GM12878 (cell line): ENCODE results near the gene DENND1A. TPM values are rescaled to one million over a fixed set of nuclear protein-coding genes. Genes with fewer than 3 reads are reported as not detected.

Source experiments
- ATAC-seq: fragments of 200-7000 bp; cut with Tn5 transposase; 3 replicates; pipeline ENCODE4 v1.9.1; 2020; ENCODE audit warnings: mild to moderate bottlenecking, moderate library complexity
- BruUV-seq: library from RNA; stranded (reverse); fragments of 400-500 nt; replicated peaks from 2 replicates; lab custom pipeline; 2021; lab: Mats Ljungman, UMichigan
- CTCF ChIA-PET: fragments of 300-600 bp; sonication (Branson Sonifier 250); formaldehyde crosslinking; extraction: SDS; loops from one replicate; lab custom pipeline; 2021; ENCODE audit warnings: inconsistent platforms; lab: Yijun Ruan, JAX
- POLR2A ChIA-PET: fragments of 350-600 bp; formaldehyde crosslinking; extraction: SDS; loops from one replicate; lab custom pipeline; 2021; ENCODE audit warnings: inconsistent platforms; lab: Charles Lee
- RAD21 ChIA-PET: fragments of 300-600 bp; sonication (Branson Sonifier 250); formaldehyde crosslinking; loops from one replicate; lab custom pipeline; 2023; ENCODE audit warnings: antibody characterized with exemption; ENCODE audit not compliant: unreplicated experiment; lab: Charles Lee
- SMC1A ChIA-PET: fragments of 300-600 bp; sonication (Branson Sonifier 250); formaldehyde crosslinking; loops from one replicate; lab custom pipeline; 2023; ENCODE audit not compliant: unreplicated experiment, uncharacterized antibody; lab: Charles Lee
- DNase-seq: peaks from one replicate; pipeline ENCODE4 v3.0.0-alpha.2; 2011; ENCODE audit warnings: low read depth, low spot score
- FAIRE-seq: peaks from 3 replicates; lab custom pipeline; 2011; peaks lifted over from hg19 to GRCh38; lab: Jason Lieb, UNC
- H2AFZ ChIP-seq: 2 replicates; pipeline ENCODE4 v1.6.0; 2011; ENCODE audit warnings: low read depth, low read length, control low read depth; ENCODE audit not compliant: control insufficient read depth
- H3K27ac ChIP-seq: 2 replicates; pipeline ENCODE4 v1.5.1; 2011; ENCODE audit warnings: control low read depth; ENCODE audit not compliant: control insufficient read depth, insufficient read depth
- H3K27me3 ChIP-seq, 2 experiments: replicated peaks in 1 of 2; 2 replicates each; pipeline versions ENCODE4 v1.6.0 to v1.6.1; 2011; ENCODE audit warnings: low read length in 1 of 2; ENCODE audit not compliant: control insufficient read depth in 2 of 2, insufficient read depth in 2 of 2
- H3K36me3 ChIP-seq, 2 experiments: 2 replicates each; pipeline ENCODE4 v1.5.1; 2011; ENCODE audit warnings: low read length in 1 of 2; ENCODE audit not compliant: control insufficient read depth in 2 of 2, insufficient read depth in 2 of 2
- H3K4me1 ChIP-seq: 2 replicates; pipeline ENCODE4 v1.6.1; 2011; ENCODE audit warnings: mild to moderate bottlenecking, low read length, moderate library complexity, mixed read lengths; ENCODE audit not compliant: control insufficient read depth, insufficient read depth
- H3K4me2 ChIP-seq: 2 replicates; pipeline ENCODE4 v1.6.0; 2011; ENCODE audit warnings: control low read depth; ENCODE audit not compliant: control insufficient read depth, insufficient read depth
- H3K4me3 ChIP-seq: fragments of 200-600 bp; sonication (generic); 2 replicates; pipeline ENCODE4 v1.5.1; 2016
- H3K79me2 ChIP-seq: 2 replicates; pipeline ENCODE4 v1.6.0; 2011; ENCODE audit warnings: low read length; ENCODE audit not compliant: control insufficient read depth, insufficient read depth
- H3K9ac ChIP-seq: 2 replicates; pipeline ENCODE4 v1.8.0; 2011; ENCODE audit warnings: low read length, control low read depth, mixed read lengths; ENCODE audit not compliant: control insufficient read depth, insufficient read depth
- H3K9me3 ChIP-seq: replicated peaks from 3 replicates; pipeline ENCODE4 v1.5.1; 2011; ENCODE audit warnings: mild to moderate bottlenecking, low read length; ENCODE audit not compliant: control insufficient read depth, insufficient read depth
- H4K20me1 ChIP-seq: 2 replicates; pipeline ENCODE4 v1.6.0; 2011; ENCODE audit not compliant: control insufficient read depth, insufficient read depth
- BACH1 ChIP-seq: fragments of 450-650 bp; IDR thresholded peaks from 2 replicates; pipeline ENCODE4 v1.6.1; 2017; ENCODE audit warnings: mild to moderate bottlenecking, borderline replicate concordance
- CBX5 ChIP-seq: sonication (generic); IDR thresholded peaks from 2 replicates; pipeline ENCODE4 v1.6.1; 2016; ENCODE audit warnings: low read depth, moderate library complexity, mild to moderate bottlenecking, inconsistent platforms
- EP300 ChIP-seq, 2 experiments: fragments of 150-350 bp in 1 of 2; IDR thresholded peaks; 2 replicates each; pipeline ENCODE4 v1.6.1; 2011 to 2012; ENCODE audit warnings: low read depth in 2 of 2, low read length in 2 of 2, borderline replicate concordance in 1 of 2, improper control_type of control experiment in 1 of 2, inconsistent platforms in 1 of 2; ENCODE audit not compliant: control insufficient read depth in 1 of 2
- FOS ChIP-seq: IDR thresholded peaks from 3 replicates; pipeline ENCODE4 v1.6.1; 2011; ENCODE audit warnings: borderline replicate concordance; ENCODE audit not compliant: insufficient read length; ENCODE audit errors: extremely low read depth
- IKZF1 ChIP-seq: fragments of 450-650 bp; conservative IDR thresholded peaks from 2 replicates; pipeline ENCODE4 v1.6.1; 2017; ENCODE audit warnings: antibody characterized with exemption, mild to moderate bottlenecking
- IRF4 ChIP-seq: IDR thresholded peaks from 2 replicates; pipeline ENCODE4 v1.6.1; 2011; ENCODE audit warnings: low read depth, low read length
- MLLT1 ChIP-seq: fragments of 450-650 bp; IDR thresholded peaks from 2 replicates; pipeline ENCODE4 v1.6.1; 2016; ENCODE audit warnings: mild to moderate bottlenecking
- NRF1 ChIP-seq: conservative IDR thresholded peaks from 2 replicates; pipeline ENCODE4 v1.6.1; 2011; ENCODE audit warnings: mild to moderate bottlenecking, low read depth, low read length, improper control_type of control experiment
- POU2F2 ChIP-seq: IDR thresholded peaks from 3 replicates; pipeline ENCODE4 v1.6.1; 2011; ENCODE audit warnings: low read depth, mild to moderate bottlenecking, low read length, borderline replicate concordance
- STAT3 ChIP-seq: IDR thresholded peaks from 2 replicates; pipeline ENCODE4 v1.6.1; 2011; ENCODE audit warnings: low read depth, low read length, improper control_type of control experiment
- TCF7 ChIP-seq: IDR thresholded peaks from 2 replicates; pipeline ENCODE4 v1.6.1; 2014; ENCODE audit warnings: antibody characterized with exemption, borderline replicate concordance
- USF1 ChIP-seq: IDR thresholded peaks from 2 replicates; pipeline ENCODE4 v1.6.1; 2011; ENCODE audit warnings: borderline replicate concordance, low read depth, mild to moderate bottlenecking, moderate library complexity, mixed read lengths, low read length; ENCODE audit not compliant: insufficient read depth; ENCODE audit errors: extremely low read length
- YBX1 ChIP-seq: fragments of 450-650 bp; IDR thresholded peaks from 2 replicates; pipeline ENCODE4 v1.6.1; 2016; ENCODE audit warnings: antibody characterized with exemption
- ZNF274 ChIP-seq: IDR thresholded peaks from one replicate; pipeline ENCODE4 v1.8.0; 2011; ENCODE audit not compliant: insufficient read length, insufficient read depth
- ZNF622 ChIP-seq: fragments of 450-650 bp; IDR thresholded peaks from 2 replicates; pipeline ENCODE4 v1.6.1; 2017; ENCODE audit warnings: mild to moderate bottlenecking, inconsistent platforms
- WGBS: methylation state at CpG from one replicate; pipeline ENCODE4 v1.1.6; 2016; ENCODE audit warnings: low lambda C conversion rate; ENCODE audit not compliant: insufficient replicate concordance, insufficient coverage; ENCODE audit errors: missing lambda C conversion rate; 5-methylcytosine and 5-hydroxymethylcytosine counted together
- in situ Hi-C: fragments of 300-500 bp; cut with MboI; formaldehyde crosslinking; loops from 9 replicates; pipeline ENCODE4 v1.14.3; 2018; ENCODE audit warnings: mixed read lengths
- intact Hi-C: fragments of 100-400 bp; cut with micrococcal nuclease; formaldehyde crosslinking; loops from one replicate; pipeline ENCODE4 v1.14.2; 2022; ENCODE audit not compliant: unreplicated experiment
- polyA plus RNA-seq, 11 experiments: library from polyadenylated mRNA; depleted of rRNA in 4 of 11; unstranded in 6 of 11; stranded (reverse) in 5 of 11; fragments of >200 nt; fragmentation: Nextera tagmentation in 4 of 11; fragmentation: Illumina TruSeq in 1 of 11; extraction: Ambion mirVana in 4 of 11; extraction: Trizol in 1 of 11; gene quantifications; 1 replicate in 1 of 11; 2 replicates in 10 of 11; pipeline versions ENCODE4 v1.2.1 to v1.2.3, GENCODE V29; 2011 to 2016; ENCODE audit warnings: inconsistent platforms in 2 of 11, missing spikeins in 2 of 11, low read depth in 1 of 11
- total RNA-seq, 4 experiments: library from RNA; depleted of rRNA in 3 of 4; stranded (reverse); fragments of >200 nt in 3 of 4; fragmentation: Illumina TruSeq in 1 of 4; extraction: Trizol in 1 of 4; gene quantifications; 2 replicates each; pipeline versions ENCODE4 v1.2.1 to v1.2.3, GENCODE V29; 2013 to 2021
- TF ChIP-seq, protein P1 (sequence below): fragments of 150-350 bp; IDR thresholded peaks from 2 replicates; pipeline ENCODE4 v1.6.1; 2016; ENCODE audit warnings: low read depth, low read length
- TF ChIP-seq, protein P2 (sequence below), 3 experiments: IDR thresholded peaks in 2 of 3; conservative IDR thresholded peaks in 1 of 3; 2 replicates each; pipeline ENCODE4 v1.5.1; 2011; ENCODE audit warnings: low read depth in 3 of 3, low read length in 3 of 3, mild to moderate bottlenecking in 3 of 3, control low read depth in 2 of 3, moderate library complexity in 2 of 3, inconsistent platforms in 1 of 3, mixed read lengths in 1 of 3; ENCODE audit not compliant: control insufficient read depth in 2 of 3, insufficient read depth in 1 of 3; ENCODE audit errors: extremely low read depth in 1 of 3

The DENND1A gene
- total and polyA plus RNA-seq, 10 of the 15 experiments (the other 5 are each of a cell fraction or from before 2014, with no cell fraction given) = 14.1 to 48.6 (median 35.2) TPM

DNA sequence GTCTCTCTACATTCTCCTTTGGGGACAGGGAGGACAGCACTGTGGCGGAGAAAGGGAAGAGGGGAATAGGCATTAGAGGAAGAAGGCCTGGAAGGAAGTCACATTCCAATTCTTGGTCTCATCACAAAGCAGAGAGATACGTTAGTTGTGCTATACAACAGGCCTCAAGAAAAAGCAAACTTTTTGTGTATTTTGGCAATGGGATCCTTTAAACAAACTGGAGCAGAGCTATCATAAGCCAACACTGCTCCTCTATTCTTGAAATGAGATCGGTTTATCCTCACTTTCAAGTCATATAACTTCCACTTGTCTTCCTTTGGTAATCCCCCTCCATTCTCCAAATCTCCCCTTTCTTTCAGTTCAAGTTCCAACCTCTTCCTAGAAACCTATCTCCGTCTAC lies 6.5 kb downstream of the DENND1A start (continued):
- TF ChIP-seq IKZF1 (no peak), ZNF274 (no peak), STAT3 (no peak), POU2F2 (no peak), USF1 (no peak), TCF7 (no peak), NRF1 (no peak), ZNF622 (no peak), EP300 (IDR thresholded peaks at IDR 0.05; ENCODE audit: borderline replicate concordance in 1 of 2, control insufficient read depth in 1 of 2, low read depth in 2 of 2, low read length in 2 of 2) (no peak)

DNA sequence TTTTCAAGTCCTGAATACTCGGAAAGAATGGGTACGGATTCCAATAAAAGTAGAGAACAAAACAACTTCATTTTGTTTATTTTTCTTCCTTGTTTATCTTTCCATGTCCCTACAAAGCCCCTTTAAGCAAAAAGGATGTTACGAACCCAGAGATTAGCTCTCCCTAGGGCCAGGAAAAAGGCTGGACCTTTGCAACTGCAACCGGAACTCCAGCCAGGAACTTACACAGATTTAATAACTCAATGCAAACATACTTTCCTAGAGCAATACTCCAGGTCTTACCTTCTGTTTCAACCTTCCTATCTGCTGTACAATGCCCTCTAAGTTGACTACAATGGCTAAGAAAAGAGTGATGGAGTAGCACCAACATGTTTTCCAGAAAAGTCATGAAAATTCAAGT lies 7.0 kb downstream of the DENND1A start:
- DNase-seq (no peak), FAIRE-seq (no peak), ATAC-seq (no peak)
- Histone ChIP-seq H4K20me1 (no peaks in the 10 kb centered on the region), H3K79me2 (peaks cover 53% of the 10 kb centered on the region), H3K9ac (no peak overlapping the region), H3K9me3 (no peaks in the 10 kb centered on the region; the same call in 1 of the 3 replicates), H3K4me3 (no peak overlapping the region), H3K4me1 (peaks cover 8% of the 10 kb centered on the region), H3K27ac (no peak overlapping the region), H3K27me3 (no peaks in the 10 kb centered on the region), H3K36me3 (no peaks in the 10 kb centered on the region), H3K4me2 (no peak overlapping the region), H2AFZ (no peak overlapping the region)
- WGBS = 94% methylated on average over 4 of the region's 4 CpGs
- ChIA-PET CTCF (no interaction called here), POLR2A (no interaction called here), SMC1A (interaction anchor here (0.7 to 1.6 kb wide), 2 partner anchors 10 to 149 kb away, joined by 3 read pairs; no protein-coding TSS in a partner anchor), RAD21 (no interaction called here)
- no TSS peak for BruUV-seq
- intact Hi-C loops = no loop called here
- in situ Hi-C loops = no loop called here
- no peak for TF ChIP-seq MLLT1
- TF ChIP-seq, protein P1, sequence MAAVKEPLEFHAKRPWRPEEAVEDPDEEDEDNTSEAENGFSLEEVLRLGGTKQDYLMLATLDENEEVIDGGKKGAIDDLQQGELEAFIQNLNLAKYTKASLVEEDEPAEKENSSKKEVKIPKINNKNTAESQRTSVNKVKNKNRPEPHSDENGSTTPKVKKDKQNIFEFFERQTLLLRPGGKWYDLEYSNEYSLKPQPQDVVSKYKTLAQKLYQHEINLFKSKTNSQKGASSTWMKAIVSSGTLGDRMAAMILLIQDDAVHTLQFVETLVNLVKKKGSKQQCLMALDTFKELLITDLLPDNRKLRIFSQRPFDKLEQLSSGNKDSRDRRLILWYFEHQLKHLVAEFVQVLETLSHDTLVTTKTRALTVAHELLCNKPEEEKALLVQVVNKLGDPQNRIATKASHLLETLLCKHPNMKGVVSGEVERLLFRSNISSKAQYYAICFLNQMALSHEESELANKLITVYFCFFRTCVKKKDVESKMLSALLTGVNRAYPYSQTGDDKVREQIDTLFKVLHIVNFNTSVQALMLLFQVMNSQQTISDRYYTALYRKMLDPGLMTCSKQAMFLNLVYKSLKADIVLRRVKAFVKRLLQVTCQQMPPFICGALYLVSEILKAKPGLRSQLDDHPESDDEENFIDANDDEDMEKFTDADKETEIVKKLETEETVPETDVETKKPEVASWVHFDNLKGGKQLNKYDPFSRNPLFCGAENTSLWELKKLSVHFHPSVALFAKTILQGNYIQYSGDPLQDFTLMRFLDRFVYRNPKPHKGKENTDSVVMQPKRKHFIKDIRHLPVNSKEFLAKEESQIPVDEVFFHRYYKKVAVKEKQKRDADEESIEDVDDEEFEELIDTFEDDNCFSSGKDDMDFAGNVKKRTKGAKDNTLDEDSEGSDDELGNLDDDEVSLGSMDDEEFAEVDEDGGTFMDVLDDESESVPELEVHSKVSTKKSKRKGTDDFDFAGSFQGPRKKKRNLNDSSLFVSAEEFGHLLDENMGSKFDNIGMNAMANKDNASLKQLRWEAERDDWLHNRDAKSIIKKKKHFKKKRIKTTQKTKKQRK = no peak
- no peak for TF ChIP-seq IRF4
- TF ChIP-seq FOS = no peak
- TF ChIP-seq, protein P2, sequence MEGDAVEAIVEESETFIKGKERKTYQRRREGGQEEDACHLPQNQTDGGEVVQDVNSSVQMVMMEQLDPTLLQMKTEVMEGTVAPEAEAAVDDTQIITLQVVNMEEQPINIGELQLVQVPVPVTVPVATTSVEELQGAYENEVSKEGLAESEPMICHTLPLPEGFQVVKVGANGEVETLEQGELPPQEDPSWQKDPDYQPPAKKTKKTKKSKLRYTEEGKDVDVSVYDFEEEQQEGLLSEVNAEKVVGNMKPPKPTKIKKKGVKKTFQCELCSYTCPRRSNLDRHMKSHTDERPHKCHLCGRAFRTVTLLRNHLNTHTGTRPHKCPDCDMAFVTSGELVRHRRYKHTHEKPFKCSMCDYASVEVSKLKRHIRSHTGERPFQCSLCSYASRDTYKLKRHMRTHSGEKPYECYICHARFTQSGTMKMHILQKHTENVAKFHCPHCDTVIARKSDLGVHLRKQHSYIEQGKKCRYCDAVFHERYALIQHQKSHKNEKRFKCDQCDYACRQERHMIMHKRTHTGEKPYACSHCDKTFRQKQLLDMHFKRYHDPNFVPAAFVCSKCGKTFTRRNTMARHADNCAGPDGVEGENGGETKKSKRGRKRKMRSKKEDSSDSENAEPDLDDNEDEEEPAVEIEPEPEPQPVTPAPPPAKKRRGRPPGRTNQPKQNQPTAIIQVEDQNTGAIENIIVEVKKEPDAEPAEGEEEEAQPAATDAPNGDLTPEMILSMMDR (IDR thresholded peaks at IDR 0.05 in 2 of 3, conservative IDR thresholded peaks at IDR 0.05 in 1 of 3; ENCODE audit: control insufficient read depth in 2 of 3, extremely low read depth in 1 of 3, insufficient read depth in 1 of 3, low read depth in 3 of 3, low read length in 3 of 3) = no peak
- TF ChIP-seq CBX5 = no peak
- no peak for TF ChIP-seq BACH1
- TF ChIP-seq YBX1 = no peak
